AG04449 (cell line): ENCODE results near the gene OR1F1.

Experiments used
- CTCF ChIA-PET: fragments of 350-600 bp; formaldehyde crosslinking; extraction: SDS; loops from one replicate; lab custom pipeline; 2021; ENCODE audit warnings: antibody characterized with exemption; lab: Yijun Ruan, JAX
- POLR2A ChIA-PET: fragments of 400-600, 350-600 bp; formaldehyde crosslinking; extraction: SDS; loops from one replicate; lab custom pipeline; 2020; ENCODE audit warnings: antibody characterized with exemption, inconsistent platforms; lab: Yijun Ruan, JAX
- DNase-seq: peaks from one replicate; pipeline ENCODE4 v3.0.0-alpha.2; 2010; ENCODE audit warnings: low read depth, low spot score
- H3K4me3 ChIP-seq: 2 replicates; pipeline ENCODE4 v1.5.1; 2011; ENCODE audit warnings: low read depth, mild to moderate bottlenecking, control low read depth, low read length
- TF ChIP-seq, protein P1 (sequence below): IDR thresholded peaks from one replicate; pipeline ENCODE4 v1.5.1; 2011; ENCODE audit warnings: mild to moderate bottlenecking, moderate library complexity, low read length, control low read depth, inconsistent platforms; ENCODE audit not compliant: insufficient read depth; ENCODE audit errors: missing control alignments

The OR1F1 gene

DNA sequence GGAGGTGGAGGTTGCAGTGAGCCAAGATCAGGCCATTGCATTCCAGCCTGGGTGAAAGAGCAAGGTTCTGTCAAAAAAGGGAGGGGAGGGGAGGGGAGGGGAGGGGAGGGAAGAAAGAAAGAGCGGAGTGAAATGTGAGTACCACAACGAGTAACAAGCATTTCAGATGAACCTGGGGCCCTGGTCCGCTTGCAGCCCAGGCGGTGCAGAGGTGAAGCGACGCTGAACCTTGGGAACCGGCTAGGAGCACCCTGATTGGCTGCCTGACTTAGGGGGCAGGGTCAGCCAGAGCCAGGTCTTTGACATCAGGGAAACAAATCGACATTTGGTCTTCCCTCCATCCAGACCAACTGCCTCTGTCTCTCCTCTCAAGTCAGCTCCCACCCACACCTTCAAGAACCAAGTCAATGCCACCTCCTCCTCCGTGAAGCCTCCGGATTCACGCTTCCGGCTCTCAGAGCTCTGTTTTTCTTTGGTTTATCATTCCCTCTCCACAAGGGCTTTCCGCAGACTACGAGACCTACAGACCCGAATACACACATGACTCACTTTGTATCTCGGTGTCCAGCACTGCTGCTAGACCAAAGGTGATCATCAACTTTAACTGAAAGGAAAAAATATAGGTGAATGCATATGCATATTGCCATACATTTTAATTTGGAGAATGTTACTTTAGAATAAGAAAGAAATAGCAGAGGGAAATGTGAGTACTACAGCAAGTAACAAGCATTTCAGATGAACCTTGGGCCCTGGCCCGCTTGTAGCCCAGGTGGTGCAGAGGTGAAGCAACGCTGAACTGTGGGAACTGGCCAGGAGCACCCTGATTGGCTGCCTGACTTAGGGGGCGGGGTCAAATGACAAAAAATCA lies 19.3 kb downstream of the OR1F1 start:
- DNase-seq = no peak
- TF ChIP-seq, protein P1, sequence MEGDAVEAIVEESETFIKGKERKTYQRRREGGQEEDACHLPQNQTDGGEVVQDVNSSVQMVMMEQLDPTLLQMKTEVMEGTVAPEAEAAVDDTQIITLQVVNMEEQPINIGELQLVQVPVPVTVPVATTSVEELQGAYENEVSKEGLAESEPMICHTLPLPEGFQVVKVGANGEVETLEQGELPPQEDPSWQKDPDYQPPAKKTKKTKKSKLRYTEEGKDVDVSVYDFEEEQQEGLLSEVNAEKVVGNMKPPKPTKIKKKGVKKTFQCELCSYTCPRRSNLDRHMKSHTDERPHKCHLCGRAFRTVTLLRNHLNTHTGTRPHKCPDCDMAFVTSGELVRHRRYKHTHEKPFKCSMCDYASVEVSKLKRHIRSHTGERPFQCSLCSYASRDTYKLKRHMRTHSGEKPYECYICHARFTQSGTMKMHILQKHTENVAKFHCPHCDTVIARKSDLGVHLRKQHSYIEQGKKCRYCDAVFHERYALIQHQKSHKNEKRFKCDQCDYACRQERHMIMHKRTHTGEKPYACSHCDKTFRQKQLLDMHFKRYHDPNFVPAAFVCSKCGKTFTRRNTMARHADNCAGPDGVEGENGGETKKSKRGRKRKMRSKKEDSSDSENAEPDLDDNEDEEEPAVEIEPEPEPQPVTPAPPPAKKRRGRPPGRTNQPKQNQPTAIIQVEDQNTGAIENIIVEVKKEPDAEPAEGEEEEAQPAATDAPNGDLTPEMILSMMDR = no peak
- no peak overlapping the region for H3K4me3 ChIP-seq
- CTCF ChIA-PET = no interaction called here
- POLR2A ChIA-PET = no interaction called here

DNA sequence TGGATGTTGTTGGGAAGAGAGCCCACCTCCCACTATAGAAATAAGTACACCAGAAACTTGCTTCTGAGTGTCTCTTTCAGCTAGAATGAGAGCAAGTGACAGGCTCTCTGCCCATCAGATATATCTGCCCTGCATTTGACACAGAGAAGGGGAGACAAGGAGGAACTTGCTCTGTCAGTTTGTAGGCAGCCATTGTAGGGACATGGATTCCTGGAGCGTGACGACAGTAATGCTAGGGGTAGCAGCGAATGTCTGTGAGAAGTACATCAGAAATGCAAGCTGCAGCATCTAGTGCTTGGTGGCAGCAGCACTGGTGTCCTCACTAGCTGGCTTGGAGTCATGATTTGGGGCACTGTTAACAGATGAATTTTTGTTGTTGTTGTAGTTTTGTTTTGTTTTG lies 24.0 kb downstream of the OR1F1 start:
- DNase-seq = no peak
- CTCF ChIA-PET = no interaction called here
- POLR2A ChIA-PET = no interaction called here
- TF ChIP-seq, protein P1 = no peak
- no peak overlapping the region for H3K4me3 ChIP-seq

GRCh38 chr16:3212567-3212966 lies 24.6 kb downstream of the OR1F1 start:
- H3K4me3 ChIP-seq = no peak overlapping the region
- ChIA-PET POLR2A (no interaction called here), CTCF (no interaction called here)
- TF ChIP-seq, protein P1 = no peak
- no peak for DNase-seq

GRCh38 chr16:3214904-3215600 lies 27.0 kb downstream of the OR1F1 start:
- POLR2A ChIA-PET = no interaction called here
- no peak overlapping the region for H3K4me3 ChIP-seq
- CTCF ChIA-PET = interaction anchor here (1.1 kb wide), 1 partner anchor 10 kb away, joined by 3 read pairs; no protein-coding TSS in a partner anchor
- TF ChIP-seq, protein P1 = no peak
- no peak for DNase-seq

DNA sequence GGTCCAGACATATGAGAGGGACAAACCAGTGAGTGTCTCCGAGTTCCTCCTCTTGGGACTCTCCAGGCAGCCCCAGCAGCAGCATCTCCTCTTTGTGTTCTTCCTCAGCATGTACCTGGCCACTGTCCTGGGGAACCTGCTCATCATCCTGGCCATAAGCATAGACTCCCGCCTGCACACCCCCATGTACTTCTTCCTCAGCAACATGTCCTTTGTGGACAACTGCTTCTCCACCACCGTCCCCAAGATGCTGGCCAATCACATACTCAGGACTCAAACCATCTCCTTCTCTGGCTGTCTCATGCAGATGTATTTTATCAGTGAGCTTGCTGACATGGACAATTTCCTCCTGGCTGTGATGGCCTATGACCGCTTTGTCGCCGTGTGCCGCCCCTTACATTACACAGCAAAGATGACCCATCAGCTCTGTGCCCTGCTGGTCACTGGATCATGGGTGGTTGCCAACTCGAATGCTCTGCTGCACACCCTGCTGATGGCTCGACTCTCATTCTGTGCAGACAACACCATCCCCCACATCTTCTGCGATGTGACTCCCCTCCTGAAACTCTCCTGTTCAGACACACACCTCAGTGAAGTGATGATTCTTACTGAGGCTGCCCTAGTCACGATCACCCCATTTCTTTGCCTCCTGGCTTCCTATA lies 27.7 kb downstream of the OR1F1 start:
- CTCF ChIA-PET = interaction anchor here (1.1 kb wide), 1 partner anchor 10 kb away, joined by 3 read pairs; no protein-coding TSS in a partner anchor
- H3K4me3 ChIP-seq = no peak overlapping the region
- no peak for DNase-seq
- POLR2A ChIA-PET = no interaction called here
- TF ChIP-seq, protein P1 = no peak

- ChIA-PET POLR2A (no interaction called here), CTCF (no interaction called here)
- H3K4me3 ChIP-seq = no peak overlapping the region
- TF ChIP-seq, protein P1 = no peak
- DNase-seq = no peak
These were observed 28.2 kb downstream of the OR1F1 start for GRCh38 chr16:3216263-3216640.
